ENCODE data around the gene FANK1.
A peak's percentile ranks its signal among the peaks of the same experiment; 100 is the strongest.

The FANK1 gene

DNA sequence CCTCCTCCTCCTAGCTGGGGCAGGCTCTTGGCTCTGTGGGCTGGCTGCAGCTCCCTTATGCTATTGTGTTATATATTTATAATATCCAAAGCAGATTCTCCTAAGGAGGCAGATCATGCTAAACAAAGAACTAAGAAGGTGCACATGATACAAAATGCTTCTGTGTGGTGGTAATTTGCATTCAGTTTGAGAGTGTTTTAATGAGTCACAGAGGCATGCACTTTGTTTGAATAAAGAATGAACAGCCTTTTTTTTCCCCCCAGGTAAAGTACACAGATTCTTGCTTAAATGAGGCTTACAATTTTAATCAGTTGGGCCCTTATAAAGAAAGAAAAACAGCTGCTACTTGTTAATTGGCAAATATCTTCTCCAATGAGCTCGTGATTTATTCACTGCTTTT is 95.0 kb downstream of the FANK1 start:
- TF ChIP-seq POLR2AphosphoS5 (IDR thresholded peaks at IDR 0.05; ENCODE audit: low read depth, low read length) = no peak
- TF ChIP-seq TAF1 (IDR thresholded peaks at IDR 0.05; ENCODE audit: borderline replicate concordance, low read depth, low read length) = no peak
- no peak for TF ChIP-seq POLR2A (IDR thresholded peaks at IDR 0.05; ENCODE audit: low read depth, low read length)
- DNase-seq (ENCODE audit: insufficient read length) (no peak), FAIRE-seq (no peak)

DNA sequence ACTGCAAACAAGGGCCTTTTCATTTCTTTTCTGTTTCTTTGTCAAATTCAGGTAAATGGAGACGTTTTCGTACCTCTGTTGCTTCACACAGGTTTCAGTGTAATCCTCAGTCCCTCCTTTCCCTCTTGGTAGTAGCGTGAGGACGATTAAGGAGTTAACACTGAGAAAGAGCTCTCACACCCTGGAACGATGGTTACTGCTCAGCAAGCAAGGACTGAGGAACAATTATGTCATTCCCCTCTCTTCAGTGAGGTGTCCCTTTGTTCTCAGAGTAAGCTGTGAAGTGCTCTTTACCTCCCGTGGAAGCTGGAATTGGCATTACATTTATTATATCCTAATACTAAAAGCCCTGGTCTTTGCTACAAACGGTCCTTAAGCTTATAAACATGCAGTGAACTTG is 95.9 kb downstream of the FANK1 start:
- FAIRE-seq (no peak), DNase-seq (ENCODE audit: insufficient read length) (no peak)
- no peak for TF ChIP-seq POLR2A (IDR thresholded peaks at IDR 0.05; ENCODE audit: low read depth, low read length)

DNA sequence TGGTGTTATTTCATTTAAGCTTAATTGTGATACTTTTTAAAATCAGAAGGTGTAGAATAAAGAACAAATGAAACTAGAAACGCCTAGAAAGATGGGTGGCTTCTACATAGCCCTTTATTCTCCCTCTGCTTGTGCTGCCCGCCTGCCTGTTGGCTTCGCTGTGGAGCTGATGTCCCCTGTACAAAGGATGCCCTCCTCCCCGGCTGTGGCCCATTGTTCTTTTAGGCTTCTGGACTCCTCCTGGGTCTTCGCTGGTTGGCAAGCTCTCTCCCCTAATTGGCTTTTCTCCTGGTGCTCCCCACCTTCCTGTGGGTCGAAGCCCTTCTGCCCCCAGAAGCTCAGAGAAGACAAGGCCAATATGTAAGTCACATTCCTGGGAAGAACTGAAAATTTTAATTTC is 98.2 kb downstream of the FANK1 start:
- DNase-seq (ENCODE audit: insufficient read length) (no peak), FAIRE-seq (no peak)
- no peak for TF ChIP-seq TAF1 (IDR thresholded peaks at IDR 0.05; ENCODE audit: borderline replicate concordance, low read depth, low read length)
- no peak for TF ChIP-seq POLR2AphosphoS5 (IDR thresholded peaks at IDR 0.05; ENCODE audit: low read depth, low read length)
- no peak for TF ChIP-seq POLR2A (IDR thresholded peaks at IDR 0.05; ENCODE audit: low read depth, low read length)

DNA sequence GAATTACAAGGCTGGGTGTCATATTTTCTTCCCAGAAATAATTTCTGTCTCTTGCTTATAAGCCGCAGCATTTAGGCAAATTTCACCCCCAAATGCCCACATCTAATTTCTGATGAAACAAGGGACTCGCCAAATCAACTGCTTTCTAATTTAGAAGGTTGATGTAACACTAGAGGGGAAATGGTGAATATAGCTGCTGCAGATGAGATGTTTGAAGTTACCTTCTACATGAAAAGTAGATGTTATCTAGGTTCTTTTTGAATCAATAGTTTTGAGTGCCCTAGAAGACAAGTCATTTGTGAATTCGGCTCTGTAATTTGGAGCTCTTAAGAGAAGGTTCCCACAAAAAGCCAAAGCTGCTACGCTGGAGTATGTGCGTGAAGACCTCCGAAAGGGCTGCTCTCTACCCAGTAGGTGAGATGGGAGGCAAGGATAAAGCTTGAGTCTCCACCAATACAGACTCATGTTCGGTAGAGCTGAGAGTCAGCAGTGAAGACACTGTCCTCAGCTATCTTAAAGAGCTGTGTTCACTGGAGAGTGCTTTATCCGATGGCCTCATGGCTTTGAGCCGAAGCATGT is 99.5 kb downstream of the FANK1 start:
- no peak for FAIRE-seq
- DNase-seq (ENCODE audit: insufficient read length) = no peak
- TF ChIP-seq POLR2AphosphoS5 (IDR thresholded peaks at IDR 0.05; ENCODE audit: low read depth, low read length) (no peak), POLR2A (IDR thresholded peaks at IDR 0.05; ENCODE audit: low read depth, low read length) (no peak), TAF1 (IDR thresholded peaks at IDR 0.05; ENCODE audit: borderline replicate concordance, low read depth, low read length) (no peak)

DNA sequence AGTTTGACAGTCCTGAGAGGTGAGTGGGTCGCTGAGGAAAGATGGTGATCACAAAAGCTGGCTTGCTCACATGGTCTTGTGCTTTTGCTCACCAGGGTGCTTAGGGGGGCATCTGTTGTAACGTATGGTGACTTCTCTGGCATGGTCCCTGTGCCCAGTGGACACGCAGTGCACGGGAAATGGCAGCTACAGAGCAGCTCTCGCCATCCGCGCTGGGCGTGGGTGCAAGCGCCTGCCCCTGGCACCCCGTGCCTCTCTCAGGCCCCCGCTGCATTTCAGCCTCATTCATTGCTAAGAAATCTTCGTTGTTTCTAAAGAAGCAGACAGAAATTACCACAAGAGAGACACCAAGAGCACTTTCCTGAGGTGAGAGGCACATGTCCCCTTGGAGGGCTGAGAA is 101.2 kb downstream of the FANK1 start:
- TF ChIP-seq POLR2AphosphoS5 (IDR thresholded peaks at IDR 0.05; ENCODE audit: low read depth, low read length) (no peak), POLR2A (IDR thresholded peaks at IDR 0.05; ENCODE audit: low read depth, low read length) (no peak), TAF1 (IDR thresholded peaks at IDR 0.05; ENCODE audit: borderline replicate concordance, low read depth, low read length) (no peak)
- DNase-seq (ENCODE audit: insufficient read length) = no peak
- FAIRE-seq = no peak

DNA sequence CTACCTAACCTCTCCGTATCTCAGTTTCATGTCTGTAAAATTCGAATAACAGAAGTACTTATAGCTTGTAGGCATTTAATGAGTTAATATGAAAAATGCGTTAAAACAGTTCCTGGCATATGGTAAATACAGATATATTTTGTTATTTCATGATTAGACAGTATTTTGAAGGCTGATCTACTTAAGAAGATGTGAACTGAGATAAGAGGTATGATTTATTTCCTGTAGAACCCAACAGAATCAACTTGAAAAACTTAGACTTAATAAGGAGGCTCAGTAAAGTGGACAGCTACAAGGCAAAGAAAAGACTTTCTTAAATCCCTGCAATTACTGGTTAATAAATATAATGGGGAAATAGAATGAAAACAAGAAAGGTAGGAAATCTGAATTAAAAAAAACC is 103.3 kb downstream of the FANK1 start:
- no peak for TF ChIP-seq POLR2AphosphoS5 (IDR thresholded peaks at IDR 0.05; ENCODE audit: low read depth, low read length)
- TF ChIP-seq TAF1 (IDR thresholded peaks at IDR 0.05; ENCODE audit: borderline replicate concordance, low read depth, low read length) = no peak
- no peak for TF ChIP-seq POLR2A (IDR thresholded peaks at IDR 0.05; ENCODE audit: low read depth, low read length)
- FAIRE-seq (no peak), DNase-seq (ENCODE audit: insufficient read length) (no peak)

DNA sequence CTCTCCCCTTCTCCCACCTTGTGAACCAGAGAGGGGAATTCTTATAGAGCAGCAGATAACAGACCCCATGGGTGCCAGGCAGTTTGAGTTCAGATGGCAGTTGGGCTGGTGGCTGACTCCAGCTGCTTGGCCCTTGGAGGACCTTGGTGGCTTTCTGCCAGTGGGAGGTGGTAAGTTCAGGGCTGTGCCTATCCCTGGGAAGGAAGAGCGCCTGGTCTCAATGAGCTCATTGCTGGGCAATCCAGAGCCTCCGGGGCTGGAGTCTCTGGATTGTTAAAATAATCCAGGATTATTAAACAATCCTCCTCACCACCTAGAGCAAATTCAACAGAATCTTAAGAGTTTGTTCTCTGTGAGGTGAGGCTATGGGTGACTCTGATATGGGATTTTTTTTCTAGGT is 105.2 kb downstream of the FANK1 start:
- DNase-seq (ENCODE audit: insufficient read length) = no peak
- TF ChIP-seq POLR2AphosphoS5 (IDR thresholded peaks at IDR 0.05; ENCODE audit: low read depth, low read length) (no peak), POLR2A (IDR thresholded peaks at IDR 0.05; ENCODE audit: low read depth, low read length) (no peak), TAF1 (IDR thresholded peaks at IDR 0.05; ENCODE audit: borderline replicate concordance, low read depth, low read length) (no peak)
- no peak for FAIRE-seq

DNA sequence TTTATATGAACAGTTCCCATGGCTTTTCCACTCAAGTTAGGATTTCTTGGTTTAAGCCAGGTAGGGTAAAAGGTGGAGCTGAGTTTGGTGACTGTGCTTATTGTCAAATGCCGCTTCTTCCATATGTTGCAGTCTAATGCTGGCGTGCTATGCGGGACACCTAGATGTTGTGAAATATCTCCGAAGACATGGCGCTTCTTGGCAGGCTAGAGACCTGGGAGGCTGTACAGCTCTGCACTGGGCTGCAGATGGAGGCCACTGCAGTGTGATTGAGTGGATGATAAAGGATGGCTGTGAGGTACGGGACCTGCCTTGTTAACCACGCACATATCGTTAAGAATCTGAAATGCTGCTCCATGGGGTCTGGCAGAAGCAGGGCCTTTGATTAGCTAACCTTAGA is 108.4 kb downstream of the FANK1 start:
- FAIRE-seq = peak; percentile 5
- TF ChIP-seq POLR2A (IDR thresholded peaks at IDR 0.05; ENCODE audit: low read depth, low read length) (no peak), POLR2AphosphoS5 (IDR thresholded peaks at IDR 0.05; ENCODE audit: low read depth, low read length) (no peak), TAF1 (IDR thresholded peaks at IDR 0.05; ENCODE audit: borderline replicate concordance, low read depth, low read length) (no peak)

DNA sequence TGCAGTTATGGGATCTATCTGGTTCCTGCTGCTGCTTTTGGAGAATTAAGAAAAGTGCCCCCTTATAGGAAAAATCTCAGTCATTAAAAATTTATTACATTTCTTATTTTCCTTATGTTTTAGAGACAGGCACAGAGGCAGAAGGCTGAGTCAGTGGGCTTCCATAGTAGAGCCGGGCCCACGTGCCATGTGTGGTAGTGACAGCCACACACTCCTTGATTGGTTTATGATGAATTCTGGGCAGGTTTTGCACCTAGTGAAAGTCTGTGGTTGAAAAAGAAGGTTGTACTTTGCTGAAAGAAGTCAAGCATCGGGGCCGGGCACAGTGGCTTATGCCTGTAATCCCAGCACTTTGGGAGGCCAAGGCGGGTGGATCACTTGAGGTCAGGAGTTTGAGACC is 109.9 kb downstream of the FANK1 start:
- no peak for TF ChIP-seq POLR2AphosphoS5 (IDR thresholded peaks at IDR 0.05; ENCODE audit: low read depth, low read length)
- TF ChIP-seq POLR2A (IDR thresholded peaks at IDR 0.05; ENCODE audit: low read depth, low read length) = no peak
- no peak for TF ChIP-seq TAF1 (IDR thresholded peaks at IDR 0.05; ENCODE audit: borderline replicate concordance, low read depth, low read length)
- FAIRE-seq (no peak), DNase-seq (ENCODE audit: insufficient read length) (no peak)

More for the DNA sequence above, 108.4 kb downstream of the FANK1 start:
- DNase-seq (ENCODE audit: insufficient read length) = no peak

DNA sequence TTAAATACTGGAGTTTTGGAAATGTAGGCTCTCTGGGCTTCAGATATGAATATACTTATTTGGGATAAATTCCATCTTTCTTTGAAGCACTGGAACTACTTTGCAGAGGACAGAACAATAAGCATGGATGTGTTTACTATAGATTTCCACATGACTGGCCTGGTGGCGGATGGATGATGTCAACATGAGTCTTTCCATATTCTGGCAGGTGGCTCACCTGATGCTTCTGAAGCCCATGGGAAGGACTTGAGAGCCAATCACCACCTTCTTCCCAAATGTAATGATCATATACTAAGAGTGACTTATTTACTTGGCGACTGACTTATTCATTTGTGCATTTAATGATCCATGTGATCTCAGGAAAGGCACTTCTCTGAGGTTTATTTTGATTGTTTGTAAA is 110.5 kb downstream of the FANK1 start:
- TF ChIP-seq POLR2AphosphoS5 (IDR thresholded peaks at IDR 0.05; ENCODE audit: low read depth, low read length) = no peak
- no peak for TF ChIP-seq POLR2A (IDR thresholded peaks at IDR 0.05; ENCODE audit: low read depth, low read length)
- no peak for TF ChIP-seq TAF1 (IDR thresholded peaks at IDR 0.05; ENCODE audit: borderline replicate concordance, low read depth, low read length)
- DNase-seq (ENCODE audit: insufficient read length) (no peak), FAIRE-seq (peak; percentile 5)

DNA sequence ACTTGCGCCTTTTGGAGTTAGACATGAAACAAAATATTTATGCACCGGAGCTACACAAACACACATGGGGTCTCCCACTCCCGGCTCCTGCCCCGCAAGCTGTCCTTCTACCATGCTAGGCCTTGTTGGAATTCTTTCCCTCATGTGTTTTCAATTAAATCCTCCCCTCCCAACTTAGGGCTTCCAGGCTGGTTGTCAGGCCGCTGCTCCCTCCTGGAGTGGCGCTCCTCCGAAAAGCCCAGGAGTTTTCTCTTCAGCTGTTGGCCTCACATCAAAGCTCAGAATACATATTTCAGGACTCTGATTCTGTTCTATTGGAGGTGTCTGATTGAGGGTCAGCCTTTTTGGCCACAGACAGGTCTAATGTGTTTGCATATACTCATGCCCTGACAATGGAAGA is 113.3 kb downstream of the FANK1 start:
- TF ChIP-seq POLR2AphosphoS5 (IDR thresholded peaks at IDR 0.05; ENCODE audit: low read depth, low read length) (no peak), POLR2A (IDR thresholded peaks at IDR 0.05; ENCODE audit: low read depth, low read length) (no peak)
- no peak for FAIRE-seq
- no peak for DNase-seq (ENCODE audit: insufficient read length)

DNA sequence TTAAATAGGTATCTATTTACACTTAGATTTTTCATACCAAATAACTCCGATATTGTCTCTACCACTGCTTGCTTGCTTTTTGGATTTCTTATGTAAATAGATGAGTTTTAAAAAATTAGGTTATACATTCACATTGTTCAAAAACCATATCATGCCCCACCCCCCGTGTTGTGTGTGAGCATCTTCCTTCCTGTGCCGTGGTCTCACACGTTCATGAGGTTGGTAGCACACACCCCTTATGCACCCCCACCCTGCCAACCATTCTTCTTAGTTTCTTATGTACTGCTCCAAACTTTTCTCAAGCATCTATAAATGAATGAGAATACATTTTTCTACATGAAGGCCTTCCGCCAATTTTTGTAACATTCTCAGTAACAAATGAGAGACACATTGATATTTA is 115.6 kb downstream of the FANK1 start:
- FAIRE-seq (no peak), DNase-seq (ENCODE audit: insufficient read length) (no peak)
- TF ChIP-seq TAF1 (IDR thresholded peaks at IDR 0.05; ENCODE audit: borderline replicate concordance, low read depth, low read length) = no peak
- no peak for TF ChIP-seq POLR2AphosphoS5 (IDR thresholded peaks at IDR 0.05; ENCODE audit: low read depth, low read length)
- no peak for TF ChIP-seq POLR2A (IDR thresholded peaks at IDR 0.05; ENCODE audit: low read depth, low read length)

DNA sequence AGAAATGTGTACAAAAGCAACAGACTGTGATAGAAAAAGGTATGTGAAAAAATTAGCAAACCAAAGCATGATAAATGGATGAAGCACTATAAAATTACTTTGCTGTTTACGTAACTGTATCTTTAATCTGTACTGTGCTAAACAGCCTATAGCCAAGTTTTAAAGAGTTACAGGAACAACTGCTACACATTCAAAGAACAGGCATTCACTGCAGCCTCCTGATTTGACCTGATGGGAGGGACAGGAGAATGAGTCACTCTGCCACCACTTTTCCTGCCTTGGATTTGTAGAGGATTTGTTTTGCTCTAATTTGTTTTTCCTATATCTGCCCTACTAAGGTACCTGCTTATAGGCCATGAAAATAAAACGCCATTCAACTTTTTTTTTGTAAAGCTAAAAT is 116.1 kb downstream of the FANK1 start:
- FAIRE-seq (no peak), DNase-seq (ENCODE audit: insufficient read length) (no peak)
- TF ChIP-seq TAF1 (IDR thresholded peaks at IDR 0.05; ENCODE audit: borderline replicate concordance, low read depth, low read length) = no peak
- no peak for TF ChIP-seq POLR2A (IDR thresholded peaks at IDR 0.05; ENCODE audit: low read depth, low read length)
- TF ChIP-seq POLR2AphosphoS5 (IDR thresholded peaks at IDR 0.05; ENCODE audit: low read depth, low read length) = no peak
